Choroid plexus epithelial cell (primary cell): Measurements from ENCODE around the gene PPT1.

Experiments
- DNase-seq: peaks from one replicate; pipeline ENCODE4 v3.0.0-alpha.2; 2010; ENCODE audit warnings: low read depth
- H3K4me3 ChIP-seq: 2 replicates; pipeline ENCODE4 v1.5.1; 2011; ENCODE audit warnings: low read depth, mild to moderate bottlenecking, control low read depth, low read length, moderate library complexity
- TF ChIP-seq, protein P1 (sequence below): conservative IDR thresholded peaks from 2 replicates; pipeline ENCODE4 v1.5.1; 2011; ENCODE audit warnings: low read depth, mild to moderate bottlenecking, control low read depth, inconsistent platforms, low read length, moderate library complexity

Gene PPT1

DNA sequence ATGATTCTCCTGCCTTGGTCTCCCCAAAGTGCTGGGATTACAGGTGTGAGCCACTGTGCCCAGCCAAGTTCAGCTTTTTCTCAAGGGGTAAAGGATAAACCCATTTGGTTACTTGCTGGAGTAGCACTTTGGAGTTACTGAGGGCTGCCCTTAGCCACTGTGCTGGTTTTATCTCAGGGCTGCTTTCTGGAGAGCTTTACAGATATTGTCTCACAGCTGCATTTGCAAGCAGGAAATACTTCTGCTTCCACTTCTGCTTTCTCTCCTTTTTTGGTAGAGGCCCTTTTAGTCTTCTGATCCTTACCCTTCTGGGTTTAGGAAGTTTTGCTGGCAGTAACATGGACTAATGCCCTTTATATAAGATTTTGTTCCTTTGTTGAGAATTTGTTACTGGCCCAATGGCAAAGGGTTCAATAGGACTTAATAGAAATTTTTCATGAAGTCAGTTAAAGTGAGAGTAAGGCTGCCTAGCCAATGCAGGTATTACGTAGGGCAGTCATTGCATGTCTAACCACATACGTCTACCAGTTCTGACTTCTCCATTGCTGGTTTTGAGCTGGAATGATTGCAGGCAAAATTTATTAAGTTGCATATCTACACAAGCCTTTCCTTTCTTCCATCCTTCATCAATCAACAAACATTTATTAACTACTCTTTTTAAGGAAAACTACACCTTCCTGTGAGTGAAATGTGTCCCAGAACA lies 32.1 kb downstream of the PPT1 start:
- DNase-seq, result no peak
- TF ChIP-seq, protein P1, sequence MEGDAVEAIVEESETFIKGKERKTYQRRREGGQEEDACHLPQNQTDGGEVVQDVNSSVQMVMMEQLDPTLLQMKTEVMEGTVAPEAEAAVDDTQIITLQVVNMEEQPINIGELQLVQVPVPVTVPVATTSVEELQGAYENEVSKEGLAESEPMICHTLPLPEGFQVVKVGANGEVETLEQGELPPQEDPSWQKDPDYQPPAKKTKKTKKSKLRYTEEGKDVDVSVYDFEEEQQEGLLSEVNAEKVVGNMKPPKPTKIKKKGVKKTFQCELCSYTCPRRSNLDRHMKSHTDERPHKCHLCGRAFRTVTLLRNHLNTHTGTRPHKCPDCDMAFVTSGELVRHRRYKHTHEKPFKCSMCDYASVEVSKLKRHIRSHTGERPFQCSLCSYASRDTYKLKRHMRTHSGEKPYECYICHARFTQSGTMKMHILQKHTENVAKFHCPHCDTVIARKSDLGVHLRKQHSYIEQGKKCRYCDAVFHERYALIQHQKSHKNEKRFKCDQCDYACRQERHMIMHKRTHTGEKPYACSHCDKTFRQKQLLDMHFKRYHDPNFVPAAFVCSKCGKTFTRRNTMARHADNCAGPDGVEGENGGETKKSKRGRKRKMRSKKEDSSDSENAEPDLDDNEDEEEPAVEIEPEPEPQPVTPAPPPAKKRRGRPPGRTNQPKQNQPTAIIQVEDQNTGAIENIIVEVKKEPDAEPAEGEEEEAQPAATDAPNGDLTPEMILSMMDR, result no peak
- H3K4me3 ChIP-seq, result no peak overlapping the region

DNA sequence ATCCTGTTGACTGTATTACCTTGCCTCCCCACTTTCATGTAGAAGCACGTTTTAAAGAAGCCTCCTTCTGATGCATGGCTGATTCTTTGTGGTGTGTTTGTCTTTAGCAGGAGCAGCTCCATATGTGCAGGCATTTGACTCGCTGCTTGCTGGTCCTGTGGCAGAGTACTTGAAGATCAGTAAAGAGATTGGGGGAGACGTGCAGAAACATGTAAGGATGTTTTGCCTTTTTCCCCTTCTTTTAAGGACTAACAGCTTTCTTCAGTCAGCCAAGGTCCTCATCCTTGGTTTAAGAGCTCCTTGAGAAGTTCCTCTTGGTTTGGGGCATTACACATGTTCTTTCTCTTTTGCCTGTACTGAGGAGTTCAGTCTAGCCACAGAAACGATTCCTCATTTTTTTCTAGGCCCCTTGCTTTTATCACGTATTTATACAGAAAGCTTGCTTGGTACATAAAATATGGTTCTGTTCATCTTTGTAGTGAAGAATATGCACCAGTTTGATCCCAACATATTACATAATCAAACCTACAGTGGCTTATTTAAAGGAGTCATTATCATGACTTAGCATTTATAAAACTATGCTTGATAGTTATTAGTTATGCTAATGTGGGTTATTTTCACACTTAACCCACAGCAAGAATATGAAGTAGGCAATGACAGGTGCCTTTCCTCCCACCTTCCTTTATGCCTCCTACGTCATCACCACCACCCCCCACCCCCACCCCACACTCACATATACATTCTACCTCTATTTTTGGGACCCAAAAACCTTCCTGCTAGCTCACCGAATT lies 36.9 kb downstream of the PPT1 start:
- TF ChIP-seq, protein P1, result no peak
- H3K4me3 ChIP-seq, result no peak overlapping the region
- no peak for DNase-seq

DNA sequence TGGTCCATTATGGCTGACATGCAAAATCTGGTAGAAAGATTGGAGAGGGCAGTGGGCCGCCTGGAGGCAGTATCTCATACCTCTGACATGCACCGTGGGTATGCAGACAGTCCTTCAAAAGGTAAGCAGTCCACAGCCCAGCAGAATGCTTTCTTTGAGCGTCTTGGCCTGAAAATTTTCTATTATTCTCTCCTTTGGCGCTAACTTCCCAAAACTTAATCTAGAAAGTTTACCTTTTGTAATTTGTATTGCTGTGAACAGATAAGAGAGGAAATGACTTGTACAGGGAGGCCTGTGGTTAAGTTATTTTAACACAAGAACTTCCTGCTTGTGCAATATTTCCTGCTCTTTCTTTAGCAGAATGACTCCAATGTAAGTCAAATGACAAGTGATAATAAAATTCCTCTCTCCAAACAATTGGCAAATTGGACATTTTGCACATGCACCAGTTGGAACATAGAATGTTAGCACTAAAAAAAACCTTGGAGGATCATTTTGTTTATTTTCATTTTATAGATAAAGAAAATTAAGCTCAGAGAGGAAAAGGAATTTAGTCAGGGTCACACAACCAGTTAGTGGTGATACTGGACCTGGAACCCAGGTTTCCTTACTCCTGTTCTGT lies 37.6 kb downstream of the PPT1 start:
- TF ChIP-seq, protein P1, result peak; percentile 30
- no peak overlapping the region for H3K4me3 ChIP-seq
- DNase-seq, result peak; percentile 71

DNA sequence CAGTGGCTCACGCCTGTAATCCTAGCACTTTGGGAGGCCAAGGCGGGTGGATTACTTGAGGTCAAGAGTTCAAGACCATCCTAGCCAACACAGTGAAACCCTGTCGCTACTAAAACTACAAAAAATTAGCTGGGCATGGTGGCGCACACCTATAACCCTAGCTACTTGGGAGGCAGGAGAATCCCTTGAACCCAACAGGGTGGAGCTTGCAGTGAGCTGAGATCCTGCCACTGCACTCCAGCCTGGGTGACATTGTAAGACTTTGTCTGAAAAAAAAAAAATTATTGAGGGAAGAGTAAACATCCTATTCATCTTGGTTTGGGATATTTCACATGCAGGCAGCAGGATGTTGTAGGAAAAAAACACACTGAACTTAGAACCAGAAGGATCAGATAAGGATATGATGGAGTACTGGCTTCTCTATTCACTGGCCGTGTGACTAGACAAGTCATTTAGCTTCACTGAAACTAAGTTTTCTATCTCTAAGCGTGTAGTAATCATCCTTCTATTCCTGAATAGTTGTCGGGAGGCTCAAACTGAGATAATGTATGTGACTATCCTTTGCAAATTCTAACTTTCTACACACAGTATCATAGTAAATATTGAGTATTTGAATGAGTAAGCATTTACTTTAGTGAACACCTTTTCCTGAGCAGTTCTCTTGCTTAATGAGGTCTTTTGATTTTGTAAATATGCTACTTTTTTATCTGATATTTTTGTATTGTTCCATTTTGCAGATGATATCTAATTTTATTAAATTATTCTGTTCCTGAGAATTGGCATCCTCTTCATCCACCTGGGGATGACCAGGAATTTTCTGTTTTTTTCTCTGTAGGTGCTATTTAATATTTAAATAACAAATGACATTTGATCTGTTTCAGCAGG lies 38.4 kb downstream of the PPT1 start:
- TF ChIP-seq, protein P1, result no peak
- DNase-seq, result no peak
- H3K4me3 ChIP-seq, result no peak overlapping the region

DNA sequence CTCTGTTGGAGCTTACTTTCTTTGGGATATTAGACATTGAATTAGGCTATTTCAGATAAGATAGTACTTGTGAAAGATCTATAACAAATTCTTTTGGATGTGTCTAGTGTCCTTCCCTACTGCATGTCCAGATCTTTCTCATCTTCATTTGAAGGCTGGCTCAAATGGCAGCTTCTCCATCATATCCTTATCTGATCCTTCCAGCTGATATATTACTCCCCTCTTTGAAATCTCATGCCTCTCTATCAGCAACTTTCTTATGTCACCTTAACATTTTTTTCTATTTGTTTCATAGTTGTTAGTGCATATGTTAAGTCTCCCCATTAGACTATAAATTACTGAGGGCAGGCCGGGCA lies 39.0 kb downstream of the PPT1 start:
- no peak overlapping the region for H3K4me3 ChIP-seq
- no peak for DNase-seq
- TF ChIP-seq, protein P1, result no peak

DNA sequence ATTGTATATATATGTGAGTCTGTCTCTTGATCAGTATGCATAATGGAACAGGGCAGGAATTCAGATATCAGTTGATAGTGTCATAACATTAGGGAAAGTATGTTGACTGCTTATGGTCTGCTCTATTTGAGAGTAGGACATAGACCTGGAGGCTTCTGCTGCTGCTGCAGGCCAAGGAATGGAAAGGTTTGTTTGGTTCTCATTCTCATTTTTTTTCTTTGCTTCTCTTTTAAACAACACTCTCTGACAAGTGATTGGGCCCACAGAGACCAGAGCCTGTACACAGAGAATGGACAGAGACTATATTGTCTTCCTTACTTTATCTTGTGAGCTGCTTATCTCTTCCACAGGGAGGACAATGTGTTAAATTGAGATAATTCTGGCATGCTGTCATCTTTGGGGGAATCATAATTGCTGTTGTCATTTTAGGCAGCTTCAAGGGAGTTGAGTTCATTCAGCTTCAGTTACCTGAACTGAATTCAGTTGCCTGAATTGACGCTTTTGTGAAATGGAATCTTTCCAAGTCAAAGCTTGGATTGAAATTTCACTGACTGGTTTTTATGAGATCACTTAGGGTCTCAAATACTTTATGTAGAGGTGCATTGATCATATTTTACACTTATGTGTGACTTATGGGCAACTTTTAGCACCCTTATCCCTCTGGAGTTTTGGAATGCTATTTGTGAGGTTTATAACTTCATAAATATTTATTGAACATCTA lies 39.6 kb downstream of the PPT1 start:
- TF ChIP-seq, protein P1, result no peak
- H3K4me3 ChIP-seq, result no peak overlapping the region
- no peak for DNase-seq
